MCF 10A (cell line): ENCODE measurements around the gene PRUNE1. TPM values are rescaled to one million over a fixed set of nuclear protein-coding genes. Genes with fewer than 3 reads are reported as not detected.

Source experiments
- BruUV-seq: library from RNA; stranded (reverse); fragments of 400-500 nt; replicated peaks from 2 replicates; lab custom pipeline; 2021; lab: Mats Ljungman, UMichigan
- CTCF ChIA-PET: fragments of 300-600 bp; sonication (Branson Sonifier 250); formaldehyde crosslinking; extraction: SDS; loops from one replicate; lab custom pipeline; 2021; ENCODE audit warnings: antibody characterized with exemption, inconsistent platforms; lab: Yijun Ruan, JAX
- POLR2A ChIA-PET: fragments of 300-600, 350-650 bp; sonication (Branson Sonifier 250); formaldehyde crosslinking; extraction: SDS; loops from one replicate; lab custom pipeline; 2020; ENCODE audit warnings: antibody characterized with exemption, inconsistent platforms; lab: Yijun Ruan, JAX
- DNase-seq: peaks from one replicate; pipeline ENCODE4 v3.0.0-alpha.2; 2018; ENCODE audit not compliant: unreplicated experiment
- H3K27ac Mint-ChIP-seq: one replicate; pipeline ENCODE4 v1.8.0; 2022; ENCODE audit warnings: mild to moderate bottlenecking, low read depth, mixed read lengths; ENCODE audit not compliant: unreplicated experiment
- H3K27me3 Mint-ChIP-seq: one replicate; pipeline ENCODE4 v1.8.0; 2022; ENCODE audit warnings: mixed read lengths; ENCODE audit not compliant: insufficient read depth, unreplicated experiment
- H3K36me3 Mint-ChIP-seq: one replicate; pipeline ENCODE4 v1.8.0; 2022; ENCODE audit warnings: mild to moderate bottlenecking, moderate library complexity, mixed read lengths; ENCODE audit not compliant: insufficient read depth, unreplicated experiment
- H3K4me1 Mint-ChIP-seq: one replicate; pipeline ENCODE4 v1.8.0; 2022; ENCODE audit warnings: mixed read lengths; ENCODE audit not compliant: insufficient read depth, unreplicated experiment
- H3K4me3 Mint-ChIP-seq: one replicate; pipeline ENCODE4 v1.8.0; 2022; ENCODE audit warnings: mild to moderate bottlenecking, moderate library complexity, mixed read lengths; ENCODE audit not compliant: unreplicated experiment
- H3K9me3 Mint-ChIP-seq: one replicate; pipeline ENCODE4 v1.8.0; 2022; ENCODE audit warnings: mixed read lengths; ENCODE audit not compliant: unreplicated experiment
- intact Hi-C: fragments of 100-400 bp; cut with micrococcal nuclease; formaldehyde crosslinking; loops from 2 replicates; pipeline ENCODE4 v1.14.1; 2022
- total RNA-seq: library from RNA; stranded (reverse); gene quantifications from 2 replicates; pipeline ENCODE4 v1.2.3, GENCODE V29; 2022
- TF ChIP-seq, protein P1 (sequence below): fragments of 200-600 bp; IDR thresholded peaks from one replicate; pipeline ENCODE4 v1.8.0; 2022; ENCODE audit warnings: antibody characterized with exemption, mild to moderate bottlenecking; ENCODE audit not compliant: unreplicated experiment

The PRUNE1 gene
- total RNA-seq, 1 experiment from 2014 or later = 17.6 TPM

DNA sequence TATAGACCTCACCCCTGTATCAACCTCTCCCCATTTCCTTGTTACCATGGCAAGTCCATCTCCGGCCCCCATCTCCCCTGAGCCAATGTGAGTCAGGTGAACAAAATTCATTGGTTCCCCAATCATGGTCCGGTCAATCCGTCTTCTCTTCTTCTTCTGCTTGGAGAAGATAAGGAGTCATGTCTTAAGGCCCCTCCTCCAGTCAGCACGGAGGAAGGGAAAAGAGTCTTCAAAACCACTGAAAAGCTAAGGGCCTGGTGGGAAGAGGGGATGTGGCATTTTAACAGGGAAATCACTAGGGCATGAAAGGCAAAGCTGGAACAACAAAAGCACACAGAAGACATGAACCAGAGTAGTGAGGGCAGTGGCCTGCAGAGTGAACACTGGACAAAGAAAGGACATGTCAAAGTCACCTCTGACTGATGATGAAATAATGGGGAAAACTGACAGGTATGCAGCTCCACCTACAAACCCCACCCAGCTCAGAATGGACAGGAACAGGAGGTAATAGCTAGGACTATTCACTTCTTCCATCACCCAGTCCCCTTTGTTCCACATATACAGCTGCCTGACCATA lies 46.8 kb downstream of the PRUNE1 start:
- TF ChIP-seq, protein P1, sequence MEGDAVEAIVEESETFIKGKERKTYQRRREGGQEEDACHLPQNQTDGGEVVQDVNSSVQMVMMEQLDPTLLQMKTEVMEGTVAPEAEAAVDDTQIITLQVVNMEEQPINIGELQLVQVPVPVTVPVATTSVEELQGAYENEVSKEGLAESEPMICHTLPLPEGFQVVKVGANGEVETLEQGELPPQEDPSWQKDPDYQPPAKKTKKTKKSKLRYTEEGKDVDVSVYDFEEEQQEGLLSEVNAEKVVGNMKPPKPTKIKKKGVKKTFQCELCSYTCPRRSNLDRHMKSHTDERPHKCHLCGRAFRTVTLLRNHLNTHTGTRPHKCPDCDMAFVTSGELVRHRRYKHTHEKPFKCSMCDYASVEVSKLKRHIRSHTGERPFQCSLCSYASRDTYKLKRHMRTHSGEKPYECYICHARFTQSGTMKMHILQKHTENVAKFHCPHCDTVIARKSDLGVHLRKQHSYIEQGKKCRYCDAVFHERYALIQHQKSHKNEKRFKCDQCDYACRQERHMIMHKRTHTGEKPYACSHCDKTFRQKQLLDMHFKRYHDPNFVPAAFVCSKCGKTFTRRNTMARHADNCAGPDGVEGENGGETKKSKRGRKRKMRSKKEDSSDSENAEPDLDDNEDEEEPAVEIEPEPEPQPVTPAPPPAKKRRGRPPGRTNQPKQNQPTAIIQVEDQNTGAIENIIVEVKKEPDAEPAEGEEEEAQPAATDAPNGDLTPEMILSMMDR = no peak
- Mint-ChIP-seq H3K9me3 (no peaks in the 10 kb centered on the region), H3K4me1 (peaks cover 42% of the 10 kb centered on the region), H3K4me3 (no peak overlapping the region), H3K36me3 (peaks cover 58% of the 10 kb centered on the region), H3K27me3 (no peaks in the 10 kb centered on the region), H3K27ac (peak overlapping the region; percentile 92)
- intact Hi-C loops = loop anchor here (5.0 kb wide), 1 partner anchor 48 kb away; the partner anchor contains the start of genes MINDY1 and PRUNE1
- BruUV-seq = no TSS peak
- ChIA-PET CTCF (interaction anchor here (1.1 to 1.6 kb wide), 5 partner anchors 12 to 115 kb away, joined by 3 to 7 read pairs (median 4); no protein-coding TSS in a partner anchor), POLR2A (interaction anchor here (0.6 to 9.4 kb wide), 8 partner anchors 7 to 821 kb away, joined by 3 to 90 read pairs (median 4); partner anchors contain the start of genes BNIPL, C1orf56, GABPB2 and MINDY1)
- no peak for DNase-seq

DNA sequence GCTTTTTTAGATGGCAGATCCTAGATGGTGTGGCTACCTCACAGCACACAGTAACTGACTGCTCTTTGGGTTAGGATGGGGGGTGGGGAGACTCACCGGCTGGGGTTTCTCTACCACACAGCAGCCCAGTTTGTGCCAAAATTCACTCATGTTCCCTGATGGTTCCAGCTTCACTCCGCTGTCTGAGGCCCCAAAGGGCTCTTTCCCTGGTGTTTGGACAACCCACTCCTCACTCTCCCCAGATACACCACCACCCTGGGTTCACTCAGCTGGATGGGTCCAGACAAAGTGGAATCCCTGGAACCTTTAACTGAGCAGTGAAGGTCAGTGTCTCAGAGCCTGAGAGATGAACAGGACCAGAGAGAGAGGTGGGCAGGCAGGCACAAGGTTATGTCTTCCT lies 47.3 kb downstream of the PRUNE1 start:
- intact Hi-C loops = loop anchor here (5.0 kb wide), 1 partner anchor 48 kb away; the partner anchor contains the start of genes MINDY1 and PRUNE1
- H3K27me3 Mint-ChIP-seq = no peaks in the 10 kb centered on the region
- H3K9me3 Mint-ChIP-seq = no peaks in the 10 kb centered on the region
- peaks cover 43% of the 10 kb centered on the region for H3K4me1 Mint-ChIP-seq
- no TSS peak for BruUV-seq
- DNase-seq = no peak
- H3K36me3 Mint-ChIP-seq = peaks cover 58% of the 10 kb centered on the region
- TF ChIP-seq, protein P1 = no peak
- H3K27ac Mint-ChIP-seq = peak overlapping the region; percentile 92
- H3K4me3 Mint-ChIP-seq = no peak overlapping the region
- POLR2A ChIA-PET = interaction anchor here (0.6 to 9.4 kb wide), 7 partner anchors 8 to 495 kb away, joined by 3 to 90 read pairs (median 3); partner anchors contain the start of genes BNIPL, C1orf56 and GABPB2
- CTCF ChIA-PET = interaction anchor here (1.1 to 1.6 kb wide), 5 partner anchors 12 to 114 kb away, joined by 3 to 7 read pairs (median 4); no protein-coding TSS in a partner anchor

DNA sequence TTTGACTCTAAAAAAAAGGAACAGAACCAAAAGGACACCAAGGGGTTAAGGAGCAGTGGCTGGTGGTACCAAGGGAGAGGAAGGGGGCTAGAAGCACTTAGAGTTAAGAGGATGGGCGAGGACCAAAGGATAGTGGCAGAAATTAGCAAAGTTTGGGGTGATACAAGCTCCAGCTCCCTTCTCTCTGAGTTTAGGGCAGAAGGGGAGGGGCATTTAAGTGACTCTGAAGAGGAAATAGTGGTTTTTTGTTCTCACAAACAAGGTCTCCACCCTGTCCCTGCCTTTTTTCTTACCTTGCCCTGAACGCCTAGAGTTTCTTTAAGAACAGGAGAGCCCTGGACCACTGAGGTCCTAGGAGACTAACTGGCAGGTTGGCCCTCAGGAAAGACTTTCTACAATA lies 47.9 kb downstream of the PRUNE1 start:
- CTCF ChIA-PET = interaction anchor here (1.3 to 1.6 kb wide), 2 partner anchors 16 to 31 kb away, joined by 4 to 7 read pairs; no protein-coding TSS in a partner anchor
- intact Hi-C loops = loop anchor here (5.0 kb wide), 1 partner anchor 49 kb away; the partner anchor contains the start of genes MINDY1 and PRUNE1
- POLR2A ChIA-PET = interaction anchor here (0.6 to 9.4 kb wide), 6 partner anchors 8 to 496 kb away, joined by 3 to 90 read pairs (median 30); partner anchors contain the start of genes C1orf56, GABPB2 and MINDY1

More for the DNA sequence above, 47.9 kb downstream of the PRUNE1 start:
- H3K4me3 Mint-ChIP-seq = no peak overlapping the region
- H3K27ac Mint-ChIP-seq = peak overlapping the region; percentile 92
- no peak for DNase-seq
- peaks cover 54% of the 10 kb centered on the region for H3K36me3 Mint-ChIP-seq
- H3K9me3 Mint-ChIP-seq = no peaks in the 10 kb centered on the region
- peaks cover 47% of the 10 kb centered on the region for H3K4me1 Mint-ChIP-seq
- H3K27me3 Mint-ChIP-seq = no peaks in the 10 kb centered on the region
- BruUV-seq = no TSS peak
- TF ChIP-seq, protein P1 = no peak
